ENCODE results near the gene CMIP. TPM values are rescaled to one million over a fixed set of nuclear protein-coding genes. Genes with fewer than 3 reads are reported as not detected.

CMIP gene
- total and polyA plus RNA-seq, 10 of the 15 experiments (the other 5 are each of a cell fraction or from before 2014, with no cell fraction given) = 1.2 to 43.2 (median 4.4) TPM

GRCh38 chr16:81748476-81749198, 304.0 kb downstream of the CMIP start (continued):
- TF ChIP-seq ZNF207 (IDR thresholded peaks at IDR 0.05; ENCODE audit: borderline replicate concordance) (no peak), SMC3 (IDR thresholded peaks at IDR 0.05; ENCODE audit: borderline replicate concordance, low read length) (peak; percentile 13; the same call in 1 of the 2 replicates), SMARCA5 (IDR thresholded peaks at IDR 0.05) (peak; percentile 75), GATAD2B (conservative IDR thresholded peaks at IDR 0.05; ENCODE audit: low read depth) (0 out of 2 replicates have a peak, but pooled peaks have one; percentile 23)

GRCh38 chr16:81752225-81752875, 307.7 kb downstream of the CMIP start:
- peak overlapping the region; percentile 68 for H3K27ac ChIP-seq (ENCODE audit: control insufficient read depth, insufficient read depth)
- peaks cover 46% of the 10 kb centered on the region for H3K4me1 ChIP-seq (ENCODE audit: control insufficient read depth, insufficient read depth, low read length)
- no peaks in the 10 kb centered on the region for H4K20me1 ChIP-seq (ENCODE audit: control insufficient read depth, insufficient read depth)
- peak overlapping the region; percentile 71 for H2AFZ ChIP-seq (ENCODE audit: control insufficient read depth, low read depth, low read length)
- POLR2A ChIA-PET = interaction anchor here (0.6 to 3.1 kb wide), 21 partner anchors 11 to 89 kb away, joined by 3 to 22 read pairs (median 4); partner anchors contain the start of gene PLCG2
- RAD21 ChIA-PET (ENCODE audit: unreplicated experiment) = interaction anchor here (0.6 to 4.2 kb wide), 42 partner anchors 9 to 349 kb away, joined by 3 to 47 read pairs (median 4); partner anchors contain the start of gene PLCG2
- 0 out of 4 replicates have a peak, but pooled peaks cover 0 to 2% of the 10 kb centered on the region in 2 experiments for H3K36me3 ChIP-seq (ENCODE audit: control insufficient read depth in 2 of 2, insufficient read depth in 2 of 2, low read length in 1 of 2)
- in situ Hi-C loops (cut with MboI) = no loop called here
- peak; percentile 97 for ATAC-seq
- H3K9ac ChIP-seq (ENCODE audit: control insufficient read depth, insufficient read depth, low read length) = peak overlapping the region; percentile 38
- 4% methylated on average over 13 of the region's 13 CpGs for WGBS (ENCODE audit: insufficient coverage, insufficient replicate concordance, low lambda C conversion rate, missing lambda C conversion rate)
- H3K4me2 ChIP-seq (ENCODE audit: control insufficient read depth, insufficient read depth) = peak overlapping the region; percentile 62
- no TSS peak for BruUV-seq (replicated peaks)
- DNase-seq (ENCODE audit: low read depth, low spot score) = peak; percentile 72
- H3K9me3 ChIP-seq (replicated peaks; ENCODE audit: control insufficient read depth, insufficient read depth, low read length) = no peaks in the 10 kb centered on the region
- peak overlapping the region; percentile 54; the same call in 1 of the 2 replicates for H3K4me3 ChIP-seq
- H3K79me2 ChIP-seq (ENCODE audit: control insufficient read depth, insufficient read depth, low read length) = no peaks in the 10 kb centered on the region; the same call in 1 of the 2 replicates
- CTCF ChIA-PET = interaction anchor here (0.7 to 3.1 kb wide), 22 partner anchors 9 to 547 kb away, joined by 3 to 30 read pairs (median 4); partner anchors contain the start of gene PLCG2
- H3K27me3 ChIP-seq (replicated peaks in 1 of 2; ENCODE audit: control insufficient read depth in 2 of 2, insufficient read depth in 2 of 2, low read length in 1 of 2) = no peaks in the 10 kb centered on the region
- SMC1A ChIA-PET (ENCODE audit: uncharacterized antibody, unreplicated experiment) = interaction anchor here (0.7 to 5.5 kb wide), 35 partner anchors 8 to 133 kb away, joined by 3 to 65 read pairs (median 5); partner anchors contain the start of gene PLCG2
- intact Hi-C loops (cut with micrococcal nuclease; ENCODE audit: unreplicated experiment) = no loop called here
- FAIRE-seq = peak; percentile 82
- 0 out of 3 replicates have a peak, but pooled peaks have one; percentile 58 for TF ChIP-seq POU2F2 (IDR thresholded peaks at IDR 0.05; ENCODE audit: borderline replicate concordance, low read depth, low read length)
- no peak for TF ChIP-seq ZNF592 (IDR thresholded peaks at IDR 0.05)
- 0 out of 2 replicates have a peak, but pooled peaks have one; percentile 16 for TF ChIP-seq TBL1XR1 (IDR thresholded peaks at IDR 0.05; ENCODE audit: low read depth, low read length)
- TF ChIP-seq SMAD5 (IDR thresholded peaks at IDR 0.05; ENCODE audit: low read depth) = peak; percentile 65; the same call in 1 of the 2 replicates
- no peak for TF ChIP-seq LARP7 (IDR thresholded peaks at IDR 0.05)
- peak; percentile 54; the same call in 1 of the 2 replicates for TF ChIP-seq TAF1 (IDR thresholded peaks at IDR 0.05; ENCODE audit: borderline replicate concordance, low read depth, low read length)
- 0 out of 2 replicates have a peak, but pooled peaks have one; percentile 8 for TF ChIP-seq NFYB (IDR thresholded peaks at IDR 0.05; ENCODE audit: insufficient read depth, low read depth, low read length)
- 0 out of 2 replicates have a peak, but pooled peaks have one; percentile 35 for TF ChIP-seq MEF2A (IDR thresholded peaks at IDR 0.05; ENCODE audit: insufficient read depth, low read depth, low read length)
- no peak for TF ChIP-seq WRNIP1 (IDR thresholded peaks at IDR 0.05; ENCODE audit: borderline replicate concordance, low read depth, low read length)
- TF ChIP-seq EP300 (IDR thresholded peaks at IDR 0.05; ENCODE audit: borderline replicate concordance in 1 of 2, control insufficient read depth in 1 of 2, low read depth in 2 of 2, low read length in 2 of 2) = peak in 1 of 2 experiments; percentile 86; a peak in 3 of 4 replicates
- peak; percentile 75; the same call in 1 of the 2 replicates for TF ChIP-seq TCF12 (IDR thresholded peaks at IDR 0.05; ENCODE audit: low read depth, low read length)
- peak; percentile 59 for TF ChIP-seq ATF7 (IDR thresholded peaks at IDR 0.05; ENCODE audit: low read depth)

Data from GM12878 (cell line).